ENCODE measurements around the gene CRY1. TPM values are rescaled to one million over a fixed set of nuclear protein-coding genes. Genes with fewer than 3 reads are reported as not detected.

Gene CRY1
- polyA plus RNA-seq, 1 of the 3 experiments (the other 2 are of a cell fraction): 4.9 TPM

DNA sequence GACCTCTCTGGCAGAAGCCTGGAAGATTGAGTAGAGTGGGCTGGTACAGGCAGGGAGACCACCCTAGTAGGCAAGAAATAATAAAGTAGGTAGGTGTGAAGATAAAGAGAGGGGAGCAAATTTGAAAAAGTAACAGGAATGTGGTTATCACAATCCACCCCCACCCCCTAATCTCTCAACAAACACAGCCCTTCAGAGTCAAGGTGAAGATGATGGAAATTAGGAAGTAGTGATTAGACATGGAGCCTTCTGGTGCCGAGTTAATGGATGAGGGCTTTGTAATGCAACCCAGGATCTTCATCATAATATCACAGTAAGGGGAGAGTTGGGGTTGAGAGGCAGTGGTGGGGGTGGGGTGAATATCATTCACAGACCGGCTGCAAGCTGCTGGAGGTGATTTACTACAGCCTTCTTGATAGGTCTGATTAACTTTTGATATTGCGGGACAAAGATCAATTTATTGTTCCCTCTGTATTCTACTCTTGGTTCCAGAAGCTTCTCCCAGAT, 29.2 kb upstream of the CRY1 start:
- POLR2A ChIA-PET: no interaction called here
- WGBS (ENCODE audit: low lambda C conversion rate): 71% methylated on average over 3 of the region's 3 CpGs
- H3K4me3 ChIP-seq (ENCODE audit: low read depth in 2 of 2, low read length in 1 of 2): no peak overlapping the region

DNA sequence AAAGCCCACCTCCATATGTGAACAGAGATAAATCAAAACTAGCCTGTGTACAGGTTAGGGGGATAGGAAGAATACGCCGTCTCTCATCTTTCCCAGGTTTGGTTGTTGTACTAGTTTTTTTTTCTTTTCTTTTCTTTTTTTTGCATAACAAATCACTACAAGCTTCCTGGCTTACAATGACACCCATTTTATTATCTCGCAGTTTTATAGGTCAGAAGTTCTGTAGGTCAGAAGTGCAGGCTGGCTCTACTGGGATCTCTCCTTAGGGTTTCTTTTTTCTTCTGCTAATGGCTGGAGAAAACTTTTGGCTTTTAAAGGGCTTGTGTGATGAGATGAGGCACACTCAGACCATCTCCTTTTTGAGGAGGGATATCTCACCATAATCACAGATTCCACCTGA, 25.7 kb upstream of the CRY1 start:
- no peaks in the 10 kb centered on the region for H3K36me3 ChIP-seq (replicated peaks in 1 of 2; ENCODE audit: control insufficient read depth in 1 of 2, insufficient read depth in 2 of 2, low read length in 1 of 2)
- no peaks in the 10 kb centered on the region for H3K9me3 ChIP-seq
- no peaks in the 10 kb centered on the region for H3K79me2 ChIP-seq (ENCODE audit: insufficient read depth)
- no peak overlapping the region for H3K4me3 ChIP-seq (ENCODE audit: low read depth in 2 of 2, low read length in 1 of 2)
- no peaks in the 10 kb centered on the region for H3F3A ChIP-seq (replicated peaks; ENCODE audit: insufficient read depth)
- H4K20me1 ChIP-seq (ENCODE audit: insufficient read depth): no peaks in the 10 kb centered on the region
- H3K9ac ChIP-seq: no peak overlapping the region
- no peak for DNase-seq
- H3K9me2 ChIP-seq: no peaks in the 10 kb centered on the region
- H2AFZ ChIP-seq (ENCODE audit: low read depth): no peak overlapping the region
- WGBS (ENCODE audit: low lambda C conversion rate): 75% methylated on average over 3 of the region's 3 CpGs
- peaks cover 11% of the 10 kb centered on the region; the same call in 1 of the 2 replicates for H3K27me3 ChIP-seq (ENCODE audit: insufficient read depth)
- H3K4me2 ChIP-seq: no peak overlapping the region
- no peak overlapping the region for H3K27ac ChIP-seq (ENCODE audit: low read depth in 2 of 2, low read length in 1 of 2)
- H3K4me1 ChIP-seq (ENCODE audit: control insufficient read depth in 1 of 2, insufficient read depth in 2 of 2, low read depth in 1 of 2, low read length in 1 of 2): peaks cover 0 to 4% of the 10 kb centered on the region in 2 experiments; a peak in 1 of 4 replicates
- POLR2A ChIA-PET: no interaction called here
- CTCF ChIA-PET: interaction anchor here (1.3 to 7.1 kb wide), 4 partner anchors 9 to 27 kb away, joined by 3 to 55 read pairs (median 4); no protein-coding TSS in a partner anchor
- no peak for TF ChIP-seq RCOR1 (IDR thresholded peaks at IDR 0.05; ENCODE audit: low read length)
- no peak for TF ChIP-seq NRF1 (IDR thresholded peaks at IDR 0.05; ENCODE audit: low read depth, low read length)
- no peak for TF ChIP-seq MEF2A (IDR thresholded peaks at IDR 0.05; ENCODE audit: borderline replicate concordance, low read depth)
- TF ChIP-seq, protein P1, sequence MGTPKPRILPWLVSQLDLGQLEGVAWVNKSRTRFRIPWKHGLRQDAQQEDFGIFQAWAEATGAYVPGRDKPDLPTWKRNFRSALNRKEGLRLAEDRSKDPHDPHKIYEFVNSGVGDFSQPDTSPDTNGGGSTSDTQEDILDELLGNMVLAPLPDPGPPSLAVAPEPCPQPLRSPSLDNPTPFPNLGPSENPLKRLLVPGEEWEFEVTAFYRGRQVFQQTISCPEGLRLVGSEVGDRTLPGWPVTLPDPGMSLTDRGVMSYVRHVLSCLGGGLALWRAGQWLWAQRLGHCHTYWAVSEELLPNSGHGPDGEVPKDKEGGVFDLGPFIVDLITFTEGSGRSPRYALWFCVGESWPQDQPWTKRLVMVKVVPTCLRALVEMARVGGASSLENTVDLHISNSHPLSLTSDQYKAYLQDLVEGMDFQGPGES (IDR thresholded peaks at IDR 0.05; ENCODE audit: low read depth, low read length): no peak
- TF ChIP-seq YY1 (IDR thresholded peaks at IDR 0.05; ENCODE audit: low read depth): no peak
- TF ChIP-seq, protein P2, sequence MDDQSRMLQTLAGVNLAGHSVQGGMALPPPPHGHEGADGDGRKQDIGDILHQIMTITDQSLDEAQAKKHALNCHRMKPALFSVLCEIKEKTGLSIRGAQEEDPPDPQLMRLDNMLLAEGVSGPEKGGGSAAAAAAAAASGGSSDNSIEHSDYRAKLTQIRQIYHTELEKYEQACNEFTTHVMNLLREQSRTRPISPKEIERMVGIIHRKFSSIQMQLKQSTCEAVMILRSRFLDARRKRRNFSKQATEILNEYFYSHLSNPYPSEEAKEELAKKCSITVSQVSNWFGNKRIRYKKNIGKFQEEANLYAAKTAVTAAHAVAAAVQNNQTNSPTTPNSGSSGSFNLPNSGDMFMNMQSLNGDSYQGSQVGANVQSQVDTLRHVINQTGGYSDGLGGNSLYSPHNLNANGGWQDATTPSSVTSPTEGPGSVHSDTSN (IDR thresholded peaks at IDR 0.05): no peak
- TF ChIP-seq, protein P3, sequence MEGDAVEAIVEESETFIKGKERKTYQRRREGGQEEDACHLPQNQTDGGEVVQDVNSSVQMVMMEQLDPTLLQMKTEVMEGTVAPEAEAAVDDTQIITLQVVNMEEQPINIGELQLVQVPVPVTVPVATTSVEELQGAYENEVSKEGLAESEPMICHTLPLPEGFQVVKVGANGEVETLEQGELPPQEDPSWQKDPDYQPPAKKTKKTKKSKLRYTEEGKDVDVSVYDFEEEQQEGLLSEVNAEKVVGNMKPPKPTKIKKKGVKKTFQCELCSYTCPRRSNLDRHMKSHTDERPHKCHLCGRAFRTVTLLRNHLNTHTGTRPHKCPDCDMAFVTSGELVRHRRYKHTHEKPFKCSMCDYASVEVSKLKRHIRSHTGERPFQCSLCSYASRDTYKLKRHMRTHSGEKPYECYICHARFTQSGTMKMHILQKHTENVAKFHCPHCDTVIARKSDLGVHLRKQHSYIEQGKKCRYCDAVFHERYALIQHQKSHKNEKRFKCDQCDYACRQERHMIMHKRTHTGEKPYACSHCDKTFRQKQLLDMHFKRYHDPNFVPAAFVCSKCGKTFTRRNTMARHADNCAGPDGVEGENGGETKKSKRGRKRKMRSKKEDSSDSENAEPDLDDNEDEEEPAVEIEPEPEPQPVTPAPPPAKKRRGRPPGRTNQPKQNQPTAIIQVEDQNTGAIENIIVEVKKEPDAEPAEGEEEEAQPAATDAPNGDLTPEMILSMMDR (IDR thresholded peaks at IDR 0.05): no peak
- TF ChIP-seq RFX5 (IDR thresholded peaks at IDR 0.05; ENCODE audit: low read length): no peak
- TF ChIP-seq, protein P4, sequence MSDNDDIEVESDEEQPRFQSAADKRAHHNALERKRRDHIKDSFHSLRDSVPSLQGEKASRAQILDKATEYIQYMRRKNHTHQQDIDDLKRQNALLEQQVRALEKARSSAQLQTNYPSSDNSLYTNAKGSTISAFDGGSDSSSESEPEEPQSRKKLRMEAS (IDR thresholded peaks at IDR 0.05; ENCODE audit: low read depth): no peak
- TF ChIP-seq FOSL2 (IDR thresholded peaks at IDR 0.05; ENCODE audit: borderline replicate concordance, low read depth): no peak
- no peak for TF ChIP-seq JUND (IDR thresholded peaks at IDR 0.05)
- TF ChIP-seq FOXJ3 (CRISPR knock-in tag; IDR thresholded peaks at IDR 0.05): no peak

More for the DNA sequence above, 29.2 kb upstream of the CRY1 start:
- no peak for DNase-seq
- Histone ChIP-seq H3F3A (replicated peaks; ENCODE audit: insufficient read depth) (no peaks in the 10 kb centered on the region), H3K27me3 (ENCODE audit: insufficient read depth) (peaks cover 11% of the 10 kb centered on the region; the same call in 1 of the 2 replicates), H3K79me2 (ENCODE audit: insufficient read depth) (no peaks in the 10 kb centered on the region), H3K4me2 (no peak overlapping the region), H3K4me1 (ENCODE audit: control insufficient read depth in 1 of 2, insufficient read depth in 2 of 2, low read depth in 1 of 2, low read length in 1 of 2) (peaks cover 0 to 20% of the 10 kb centered on the region in 2 experiments; a peak in 2 of 4 replicates), H4K20me1 (ENCODE audit: insufficient read depth) (no peaks in the 10 kb centered on the region), H3K9me2 (no peaks in the 10 kb centered on the region), H3K27ac (ENCODE audit: low read depth in 2 of 2, low read length in 1 of 2) (no peak overlapping the region), H2AFZ (ENCODE audit: low read depth) (no peak overlapping the region), H3K9me3 (no peaks in the 10 kb centered on the region), H3K36me3 (replicated peaks in 1 of 2; ENCODE audit: control insufficient read depth in 1 of 2, insufficient read depth in 2 of 2, low read length in 1 of 2) (no peaks in the 10 kb centered on the region), H3K9ac (no peak overlapping the region)
- CTCF ChIA-PET: interaction anchor here (0.5 to 2.3 kb wide), 4 partner anchors 9 to 224 kb away, joined by 3 to 12 read pairs (median 6); no protein-coding TSS in a partner anchor
- TF ChIP-seq, protein P4 (IDR thresholded peaks at IDR 0.05; ENCODE audit: low read depth): no peak
- no peak for TF ChIP-seq EZH2phosphoT487 (IDR thresholded peaks at IDR 0.05; ENCODE audit: borderline replicate concordance, low read depth)
- TF ChIP-seq, protein P3 (IDR thresholded peaks at IDR 0.05): no peak
- no peak for TF ChIP-seq MEF2A (IDR thresholded peaks at IDR 0.05; ENCODE audit: borderline replicate concordance, low read depth)
- no peak for TF ChIP-seq RAD21 (IDR thresholded peaks at IDR 0.05; ENCODE audit: low read length)
- no peak for TF ChIP-seq FOXM1 (IDR thresholded peaks at IDR 0.05; ENCODE audit: low read depth)
- TF ChIP-seq RXRA (IDR thresholded peaks at IDR 0.05; ENCODE audit: borderline replicate concordance, low read depth): no peak
- no peak for TF ChIP-seq RCOR1 (IDR thresholded peaks at IDR 0.05; ENCODE audit: low read length)
- TF ChIP-seq, protein P1 (IDR thresholded peaks at IDR 0.05; ENCODE audit: low read depth, low read length): no peak
